Colonic mucosa (tissue), 4 donors: ENCODE data around the gene CCDC201. TPM values are rescaled to one million over a fixed set of nuclear protein-coding genes. Genes with fewer than 3 reads are reported as not detected.

Experiments
- DNase-seq: peaks from one replicate; pipeline ENCODE4 v3.0.0-alpha.2; 2020
- H3K27ac ChIP-seq: fragments of 200-600 bp; one replicate; pipeline ENCODE4 v1.8.0; 2021
- H3K27me3 ChIP-seq: fragments of 200-600 bp; one replicate; pipeline ENCODE4 v1.8.0; 2021
- H3K36me3 ChIP-seq: fragments of 200-600 bp; one replicate; pipeline ENCODE4 v1.8.0; 2021
- H3K4me1 ChIP-seq: fragments of 200-600 bp; one replicate; pipeline ENCODE4 v1.8.0; 2021; ENCODE audit warnings: mild to moderate bottlenecking
- H3K4me3 ChIP-seq: fragments of 200-600 bp; one replicate; pipeline ENCODE4 v1.8.0; 2021
- H3K9ac ChIP-seq, 2 donors: one replicate each; pipeline ENCODE4 v1.7.0; 2013; ENCODE audit warnings: control low read depth in 2 of 2, low read depth in 2 of 2, low read length in 2 of 2
- H3K9me3 ChIP-seq: fragments of 200-600 bp; one replicate; pipeline ENCODE4 v1.8.0; 2021
- CTCF ChIP-seq: fragments of 200-600 bp; IDR thresholded peaks from one replicate; pipeline ENCODE4 v1.8.0; 2022; ENCODE audit warnings: antibody characterized with exemption, mild to moderate bottlenecking
- intact Hi-C: fragments of 100-400 bp; cut with DNase I; formaldehyde crosslinking; loops from one replicate; pipeline ENCODE4 v1.14.1; 2022
- total RNA-seq, 2 donors: library from RNA; stranded (reverse); fragmentation: NEBNext Ultra II Directional in 1 of 2; extraction: Animal tissue kit (Norgen Biotek cat#: 25700) in 1 of 2; gene quantifications; one replicate each; pipeline ENCODE4 v1.2.1, GENCODE V29; 2021
- donor health status: healthy.
- donor health status: DM: no; HTN: no; CAD: no.
- donor health status: DM: no; HTN: no; CAD: no.

The CCDC201 gene
- total RNA-seq, 2 donors from 2014 or later, result not detected

GRCh38 chr7:45880433-45880860, 7.6 kb upstream of the CCDC201 start:
- Histone ChIP-seq H3K27me3 (no peaks in the 10 kb centered on the region), H3K4me3 (no peak overlapping the region), H3K36me3 (no peaks in the 10 kb centered on the region), H3K4me1 (no peaks in the 10 kb centered on the region), H3K9ac (no peak overlapping the region), H3K9me3 (no peaks in the 10 kb centered on the region), H3K27ac (no peak overlapping the region)
- intact Hi-C loops, result no loop called here
- no peak for TF ChIP-seq CTCF
- no peak for DNase-seq

GRCh38 chr7:45878457-45879144, 5.7 kb upstream of the CCDC201 start:
- no peak for DNase-seq
- no peak overlapping the region for H3K27ac ChIP-seq
- H3K27me3 ChIP-seq, result no peaks in the 10 kb centered on the region
- no peak for TF ChIP-seq CTCF
- H3K4me3 ChIP-seq, result no peak overlapping the region
- no peak overlapping the region for H3K9ac ChIP-seq
- no peaks in the 10 kb centered on the region for H3K36me3 ChIP-seq
- H3K4me1 ChIP-seq, result no peaks in the 10 kb centered on the region
- intact Hi-C loops, result no loop called here
- H3K9me3 ChIP-seq, result no peaks in the 10 kb centered on the region

GRCh38 chr7:45876519-45876918, 3.6 kb upstream of the CCDC201 start:
- no peak for TF ChIP-seq CTCF
- intact Hi-C loops, result no loop called here
- no peak overlapping the region for H3K27ac ChIP-seq
- no peaks in the 10 kb centered on the region for H3K9me3 ChIP-seq
- no peak for DNase-seq
- no peaks in the 10 kb centered on the region for H3K36me3 ChIP-seq
- no peak overlapping the region for H3K9ac ChIP-seq
- no peak overlapping the region for H3K4me3 ChIP-seq
- no peaks in the 10 kb centered on the region for H3K27me3 ChIP-seq
- no peaks in the 10 kb centered on the region for H3K4me1 ChIP-seq

GRCh38 chr7:45874408-45875131, 1.7 kb upstream of the CCDC201 start:
- Histone ChIP-seq H3K4me1 (no peaks in the 10 kb centered on the region), H3K27ac (no peak overlapping the region), H3K4me3 (no peak overlapping the region), H3K9ac (no peak overlapping the region), H3K9me3 (no peaks in the 10 kb centered on the region), H3K27me3 (no peaks in the 10 kb centered on the region), H3K36me3 (no peaks in the 10 kb centered on the region)
- no peak for TF ChIP-seq CTCF
- intact Hi-C loops, result no loop called here
- DNase-seq, result no peak

GRCh38 chr7:45873355-45873754, 473 bp upstream of the CCDC201 start:
- DNase-seq, result no peak
- no peak overlapping the region for H3K27ac ChIP-seq
- H3K27me3 ChIP-seq, result no peaks in the 10 kb centered on the region
- no peak for TF ChIP-seq CTCF
- no peak overlapping the region for H3K4me3 ChIP-seq
- H3K9me3 ChIP-seq, result no peaks in the 10 kb centered on the region
- no peak overlapping the region for H3K9ac ChIP-seq
- H3K4me1 ChIP-seq, result no peaks in the 10 kb centered on the region
- intact Hi-C loops, result no loop called here
- no peaks in the 10 kb centered on the region for H3K36me3 ChIP-seq
